Neural cell (in vitro differentiated cells): ENCODE results near the gene LRRN3.

Source experiments
- EP300 ChIP-seq: fragments of 450-650 bp; conservative IDR thresholded peaks from 2 replicates; pipeline ENCODE4 v1.6.1; 2014; ENCODE audit warnings: antibody characterized with exemption, mild to moderate bottlenecking, moderate library complexity; ENCODE audit not compliant: poor library complexity, severe bottlenecking
- POLR2AphosphoS5 ChIP-seq: IDR thresholded peaks from 2 replicates; pipeline ENCODE4 v1.6.1; 2012
- SMC3 ChIP-seq: fragments of 450-650 bp; conservative IDR thresholded peaks from 2 replicates; pipeline ENCODE4 v1.6.1; 2014; ENCODE audit warnings: antibody characterized with exemption, mild to moderate bottlenecking, moderate library complexity; ENCODE audit not compliant: poor library complexity
- TF ChIP-seq, protein P1 (sequence below): fragments of 450-650 bp; IDR thresholded peaks from 2 replicates; pipeline ENCODE4 v1.5.1; 2014; ENCODE audit warnings: antibody characterized with exemption, mild to moderate bottlenecking, moderate library complexity; ENCODE audit not compliant: poor library complexity, severe bottlenecking

DNA sequence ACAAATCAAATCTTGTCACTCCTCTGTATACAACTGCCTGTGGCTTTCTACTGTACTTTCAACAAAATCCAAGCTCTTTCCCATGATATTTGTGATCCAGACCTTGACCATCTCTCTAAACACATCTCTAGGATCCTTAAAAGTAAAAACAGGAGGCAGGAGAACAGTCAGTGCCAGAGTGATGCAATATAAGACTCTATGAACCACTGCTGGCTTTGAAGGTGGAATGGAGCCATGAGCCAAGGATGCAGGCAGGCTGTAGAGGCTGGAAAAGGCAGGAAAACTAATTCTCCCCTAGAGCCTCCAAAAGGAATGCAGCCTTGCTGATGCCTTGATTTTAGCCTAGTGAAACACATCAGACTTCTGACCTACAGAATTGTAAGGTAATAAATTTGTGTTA lies 45.5 kb upstream of the LRRN3 start:
- TF ChIP-seq, protein P1, sequence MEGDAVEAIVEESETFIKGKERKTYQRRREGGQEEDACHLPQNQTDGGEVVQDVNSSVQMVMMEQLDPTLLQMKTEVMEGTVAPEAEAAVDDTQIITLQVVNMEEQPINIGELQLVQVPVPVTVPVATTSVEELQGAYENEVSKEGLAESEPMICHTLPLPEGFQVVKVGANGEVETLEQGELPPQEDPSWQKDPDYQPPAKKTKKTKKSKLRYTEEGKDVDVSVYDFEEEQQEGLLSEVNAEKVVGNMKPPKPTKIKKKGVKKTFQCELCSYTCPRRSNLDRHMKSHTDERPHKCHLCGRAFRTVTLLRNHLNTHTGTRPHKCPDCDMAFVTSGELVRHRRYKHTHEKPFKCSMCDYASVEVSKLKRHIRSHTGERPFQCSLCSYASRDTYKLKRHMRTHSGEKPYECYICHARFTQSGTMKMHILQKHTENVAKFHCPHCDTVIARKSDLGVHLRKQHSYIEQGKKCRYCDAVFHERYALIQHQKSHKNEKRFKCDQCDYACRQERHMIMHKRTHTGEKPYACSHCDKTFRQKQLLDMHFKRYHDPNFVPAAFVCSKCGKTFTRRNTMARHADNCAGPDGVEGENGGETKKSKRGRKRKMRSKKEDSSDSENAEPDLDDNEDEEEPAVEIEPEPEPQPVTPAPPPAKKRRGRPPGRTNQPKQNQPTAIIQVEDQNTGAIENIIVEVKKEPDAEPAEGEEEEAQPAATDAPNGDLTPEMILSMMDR = no peak
- no peak for TF ChIP-seq EP300
- TF ChIP-seq SMC3 = no peak
- TF ChIP-seq POLR2AphosphoS5 = no peak
